Stimulated activated CD8-positive, alpha-beta memory T cell treated with anti-CD3 and anti-CD28 coated beads, Interleukin-7, amount 100 ng/mL, for 1 hour (primary cell): ENCODE data around the gene DHX34.
"Not testable (repeated sequence)": the region's sequence is repeated elsewhere in the genome, so short reads cannot be mapped to it uniquely, and the experiment has no call there.

Experiments
- DNase-seq, 2 donors: peaks; one replicate each; pipeline ENCODE4 v3.0.0-alpha.2; 2020; ENCODE audit warnings: low read depth in 2 of 2

DHX34 gene

DNA sequence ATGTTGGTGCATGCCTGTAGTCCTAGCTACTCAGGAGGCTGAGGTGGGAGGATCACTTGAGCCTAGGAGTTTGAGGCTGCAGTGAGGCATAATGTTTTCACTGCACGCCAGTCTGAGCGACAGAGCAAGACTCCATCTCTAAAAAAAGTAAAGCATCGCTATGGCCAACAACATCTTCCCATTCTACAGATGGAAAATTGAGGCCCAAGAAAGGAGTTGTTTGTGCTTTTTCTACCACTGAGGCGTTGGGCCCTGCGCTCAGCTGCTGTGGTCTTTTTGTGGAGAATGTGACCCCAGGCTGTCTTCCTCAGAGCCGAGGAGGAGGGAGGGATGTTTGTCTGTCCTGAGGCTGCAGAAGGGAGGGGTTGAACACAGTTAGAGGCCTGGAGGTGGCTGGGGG, 17.6 kb upstream of the DHX34 start:
- no peak for DNase-seq

DNA sequence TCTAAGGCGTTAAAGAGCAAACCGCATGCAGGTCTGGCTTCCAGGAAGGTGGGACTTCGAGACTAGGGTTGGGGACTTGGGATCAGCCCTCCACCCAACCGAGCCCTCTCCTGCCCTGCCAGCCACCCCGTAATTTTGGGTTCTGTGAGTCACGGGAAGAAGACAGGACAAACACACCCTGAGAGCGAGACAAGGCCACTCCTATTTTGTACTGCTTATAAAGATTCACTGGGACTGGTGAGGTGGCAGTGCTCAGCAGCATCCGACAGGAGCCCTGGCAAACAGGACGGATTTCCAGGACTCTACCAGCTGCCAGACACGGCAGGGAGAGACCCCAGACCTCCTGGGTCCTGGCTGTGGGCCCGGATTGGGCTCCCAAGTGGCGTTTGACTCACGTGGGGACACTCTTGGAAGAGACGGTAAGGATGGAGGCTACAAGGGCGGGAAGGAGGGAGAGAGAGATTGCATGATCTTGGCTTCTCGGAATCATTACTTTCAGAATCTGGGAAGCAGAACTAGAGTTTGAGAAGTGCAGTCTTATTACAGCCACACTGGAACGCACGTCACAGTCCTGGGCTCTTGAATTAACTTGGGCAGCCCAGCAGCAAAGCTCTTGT, 17.1 kb upstream of the DHX34 start, which contains the start of gene C5AR2:
Gene C5AR2 (plus strand): TSS at position 245 of the 617 bp plus-strand sequence. CDS start 8,625 bp downstream, outside the sequence.
- no peak for DNase-seq

DNA sequence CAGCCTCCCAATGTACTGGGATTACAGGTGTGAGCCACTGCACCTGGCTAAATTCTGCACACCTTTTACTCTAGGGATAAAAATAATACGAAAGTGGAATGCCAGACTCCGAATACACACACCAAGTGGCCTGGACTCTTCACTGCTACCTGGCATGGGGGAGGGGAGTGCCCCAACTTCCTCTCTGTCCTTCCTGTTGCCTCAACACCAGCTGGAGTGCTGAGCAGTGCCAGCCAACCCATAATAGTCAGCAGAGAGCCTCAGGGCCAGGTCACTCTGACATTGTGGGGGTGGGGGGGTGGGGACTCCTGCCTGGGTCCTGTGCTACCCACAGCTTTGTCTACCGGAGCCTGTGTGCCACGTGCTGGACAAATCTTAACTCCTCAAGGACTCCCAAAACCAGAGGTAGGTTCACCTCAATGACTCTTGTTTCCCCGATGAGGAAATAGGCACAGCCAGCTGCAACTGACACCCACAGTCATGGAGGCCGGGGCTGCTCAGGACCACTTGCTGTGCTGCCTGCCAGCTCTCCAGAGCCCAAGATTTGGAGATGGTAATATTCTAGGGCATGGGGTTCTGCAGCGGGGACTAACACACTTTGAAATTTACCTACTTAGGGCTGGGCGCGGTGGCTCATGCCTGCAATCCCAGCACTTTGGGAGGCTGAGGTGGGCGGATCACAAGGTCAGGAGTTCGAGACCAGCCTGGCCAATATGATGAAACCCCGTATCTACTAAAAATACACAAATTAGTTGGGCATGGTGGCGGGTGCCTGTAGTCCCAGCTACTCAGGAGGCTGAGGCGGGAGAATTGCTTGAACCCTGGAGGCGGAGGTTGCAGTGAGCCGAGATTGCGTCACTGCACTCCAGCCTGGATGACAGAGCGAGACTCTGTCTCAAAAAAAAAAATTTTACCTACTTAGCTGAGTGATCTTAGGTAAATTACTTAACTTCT, 12.1 kb upstream of the DHX34 start:
- not testable (repeated sequence) for DNase-seq

DNA sequence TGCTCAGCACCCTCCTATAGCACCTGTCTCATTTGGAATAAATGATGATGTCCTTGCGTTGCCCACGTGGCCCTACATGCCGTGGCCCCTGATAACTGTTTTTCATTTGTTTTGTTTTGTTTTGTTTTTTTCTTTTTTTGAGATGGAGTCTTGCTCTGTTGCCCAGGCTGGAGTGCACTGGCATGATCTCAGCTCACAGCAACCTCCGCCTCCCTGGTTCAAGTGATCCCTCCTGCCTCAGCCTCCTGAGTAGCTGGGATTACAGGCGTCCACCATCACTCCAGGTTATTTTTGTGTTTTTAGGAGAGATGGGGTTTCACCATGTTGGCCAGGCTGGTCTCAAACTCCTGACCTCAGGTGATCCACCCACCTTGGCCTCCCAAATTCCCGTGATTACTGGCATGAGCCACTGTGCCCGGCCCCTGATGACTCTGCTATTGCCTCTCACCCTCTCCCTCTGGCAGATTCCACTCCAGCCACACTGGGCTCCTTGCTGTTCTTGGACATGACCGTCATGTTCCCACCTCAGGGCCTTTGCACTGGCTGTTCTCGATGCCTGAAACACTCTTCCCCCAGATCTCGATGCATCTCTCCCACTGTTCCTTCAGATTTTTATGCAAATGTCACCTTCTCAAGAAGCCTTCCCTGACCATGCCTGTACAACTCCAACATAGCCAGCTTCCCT, 9.8 kb upstream of the DHX34 start:
- DNase-seq: no peak

DNA sequence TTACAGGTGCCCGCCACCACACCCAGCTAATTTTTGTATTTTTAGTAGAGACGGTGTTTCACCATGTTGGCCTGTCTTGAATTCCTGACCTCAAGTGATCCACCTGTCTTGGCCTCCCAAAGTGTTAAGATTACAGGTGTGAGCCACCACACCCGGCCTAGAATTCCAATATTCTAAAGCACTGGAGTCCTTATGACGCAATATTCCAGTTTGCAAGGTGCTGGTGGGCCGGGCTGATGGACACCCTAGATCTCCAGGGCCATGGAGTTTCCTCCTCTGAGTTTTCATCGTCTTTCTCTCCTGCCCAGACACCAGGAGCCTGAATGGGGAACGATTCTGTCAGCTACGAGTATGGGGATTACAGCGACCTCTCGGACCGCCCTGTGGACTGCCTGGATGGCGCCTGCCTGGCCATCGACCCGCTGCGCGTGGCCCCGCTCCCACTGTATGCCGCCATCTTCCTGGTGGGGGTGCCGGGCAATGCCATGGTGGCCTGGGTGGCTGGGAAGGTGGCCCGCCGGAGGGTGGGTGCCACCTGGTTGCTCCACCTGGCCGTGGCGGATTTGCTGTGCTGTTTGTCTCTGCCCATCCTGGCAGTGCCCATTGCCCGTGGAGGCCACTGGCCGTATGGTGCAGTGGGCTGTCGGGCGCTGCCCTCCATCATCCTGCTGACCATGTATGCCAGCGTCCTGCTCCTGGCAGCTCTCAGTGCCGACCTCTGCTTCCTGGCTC, 8.5 kb upstream of the DHX34 start:
- no peak for DNase-seq

DNA sequence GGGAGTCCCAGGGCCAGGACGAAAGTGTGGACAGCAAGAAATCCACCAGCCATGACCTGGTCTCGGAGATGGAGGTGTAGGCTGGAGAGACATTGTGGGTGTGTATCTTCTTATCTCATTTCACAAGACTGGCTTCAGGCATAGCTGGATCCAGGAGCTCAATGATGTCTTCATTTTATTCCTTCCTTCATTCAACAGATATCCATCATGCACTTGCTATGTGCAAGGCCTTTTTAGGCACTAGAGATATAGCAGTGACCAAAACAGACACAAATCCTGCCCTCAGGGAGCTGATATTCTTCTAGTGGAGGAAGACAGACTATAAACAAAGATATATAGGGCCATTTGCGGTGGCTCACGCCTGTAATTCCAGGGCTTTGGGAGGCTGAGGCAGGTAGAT, 7.4 kb upstream of the DHX34 start:
- no peak for DNase-seq

DNA sequence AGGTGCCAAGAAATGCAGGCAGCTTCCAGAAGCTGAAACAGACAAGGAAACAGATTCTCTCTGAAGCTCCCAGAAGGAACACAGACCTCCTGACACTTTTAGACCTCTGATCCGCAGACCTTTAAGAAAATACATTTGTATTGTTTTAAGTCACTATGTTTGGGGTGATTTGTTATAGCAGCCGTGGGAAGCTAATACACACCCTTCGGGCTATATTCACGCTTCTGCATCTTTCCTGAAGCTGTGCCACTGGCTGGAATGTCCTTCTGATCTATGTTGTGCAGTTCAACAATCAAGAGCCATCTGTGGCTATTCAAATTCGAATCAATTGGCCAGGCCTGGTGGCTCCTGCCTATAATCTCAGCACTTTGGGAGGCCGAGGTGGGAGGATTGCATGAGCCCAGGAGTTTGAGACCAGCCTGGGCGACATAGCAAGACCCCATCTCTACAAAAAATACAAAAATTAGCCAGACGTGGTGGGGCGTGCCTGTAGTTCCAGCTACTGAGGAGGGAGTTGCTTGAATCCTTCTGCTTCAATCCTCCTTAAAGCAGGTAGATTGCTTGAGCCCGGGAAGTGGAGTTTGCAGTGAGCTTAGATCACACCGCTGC, 5.8 kb upstream of the DHX34 start:
- no peak for DNase-seq

DNA sequence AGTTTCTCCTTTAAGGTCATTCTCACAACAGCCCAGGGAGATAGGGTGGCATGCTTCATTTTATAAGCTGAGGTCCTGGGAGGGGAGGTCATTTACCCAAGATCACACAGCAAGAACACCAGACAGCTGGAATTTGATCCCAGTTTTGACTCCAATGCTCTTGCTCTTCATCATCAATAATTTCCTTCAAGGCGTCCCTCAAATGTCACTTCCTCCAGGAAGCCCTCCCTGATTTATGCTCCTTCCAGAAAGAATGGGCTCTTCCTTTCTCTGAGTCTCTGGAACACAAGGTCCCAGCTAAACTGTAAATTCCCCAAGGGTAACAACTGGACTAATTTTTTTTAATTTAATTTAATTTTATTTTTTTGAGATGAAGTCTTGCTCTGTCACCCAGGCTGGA, 4.7 kb upstream of the DHX34 start:
- no peak for DNase-seq

DNA sequence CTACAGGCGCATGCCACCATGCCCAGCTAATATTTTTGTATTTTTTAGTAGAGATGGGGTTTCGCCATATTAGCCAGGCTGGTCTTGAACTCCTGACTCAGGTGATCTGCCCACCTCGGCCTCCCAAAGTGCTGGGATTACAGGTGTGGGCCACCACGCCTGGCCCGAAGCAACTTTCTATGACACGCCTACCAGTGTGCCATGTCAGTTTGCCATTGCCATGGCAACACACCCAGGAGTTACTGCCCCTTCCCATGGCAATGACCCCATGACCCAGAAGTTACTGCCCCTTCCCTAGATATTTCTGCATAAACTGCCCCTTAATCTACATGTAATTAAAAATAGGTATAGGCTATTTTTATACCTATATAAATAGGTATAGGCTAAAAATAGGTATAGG, 3.1 kb upstream of the DHX34 start:
- not testable (repeated sequence) for DNase-seq

DNA sequence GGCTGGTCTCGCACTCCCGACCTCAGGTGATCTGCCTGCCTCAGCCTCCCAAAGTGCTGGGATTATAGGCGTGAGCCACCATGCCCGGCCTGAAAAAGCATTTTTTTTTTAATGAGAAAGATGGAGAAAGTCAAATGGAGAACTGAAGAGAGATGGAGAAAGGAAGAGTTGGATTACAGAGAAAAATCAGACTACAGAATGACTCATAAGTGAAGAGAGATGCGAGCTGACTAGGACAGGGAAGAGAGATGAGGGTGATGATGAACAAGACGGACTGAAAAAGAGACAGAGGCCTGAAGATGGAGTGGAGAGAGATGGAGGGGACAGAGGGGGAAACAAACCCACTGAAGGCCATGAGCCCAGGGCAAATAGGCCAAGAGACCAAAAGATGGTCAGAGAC, 1.5 kb downstream of the DHX34 start:
- DNase-seq: no peak

DNA sequence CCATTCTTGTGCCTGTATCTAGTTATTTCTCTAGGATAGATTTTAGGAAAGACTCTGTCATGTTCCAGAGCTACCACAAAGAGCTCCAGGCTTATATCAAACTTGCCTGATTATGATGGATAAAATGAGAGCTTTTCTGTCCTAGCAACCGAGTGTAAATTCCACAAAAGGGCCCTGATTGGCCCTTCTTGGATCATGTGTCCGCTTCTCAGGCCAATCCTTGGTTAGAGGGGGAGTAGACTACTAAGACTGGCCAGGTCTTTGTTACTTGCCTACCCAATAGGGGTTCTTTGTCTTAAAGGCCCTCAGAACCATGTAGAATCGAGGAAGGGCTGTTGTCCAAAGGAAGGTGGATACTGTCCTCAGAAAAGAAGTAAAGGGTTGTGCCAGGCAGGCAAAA, 2.4 kb downstream of the DHX34 start:
- no peak for DNase-seq

DNA sequence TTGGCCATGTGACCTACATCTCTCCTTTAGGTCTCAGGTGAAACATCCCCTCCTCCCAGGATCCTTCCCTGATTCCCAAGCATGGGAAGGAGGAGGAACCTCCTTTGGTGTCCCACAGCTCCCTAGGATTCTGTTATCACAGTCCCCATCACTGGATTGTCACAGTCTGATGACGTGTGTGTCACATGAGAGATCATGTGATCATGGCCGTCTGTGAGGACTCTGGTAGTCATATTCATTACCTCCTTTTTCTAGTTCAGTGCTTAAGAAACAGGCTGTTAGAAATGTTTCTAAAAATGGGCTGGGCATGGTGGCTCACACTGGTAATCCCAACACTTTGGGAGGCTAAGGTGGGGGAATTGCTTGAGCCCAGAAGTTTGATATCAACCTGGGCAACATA, 3.0 kb downstream of the DHX34 start:
- no peak for DNase-seq

DNA sequence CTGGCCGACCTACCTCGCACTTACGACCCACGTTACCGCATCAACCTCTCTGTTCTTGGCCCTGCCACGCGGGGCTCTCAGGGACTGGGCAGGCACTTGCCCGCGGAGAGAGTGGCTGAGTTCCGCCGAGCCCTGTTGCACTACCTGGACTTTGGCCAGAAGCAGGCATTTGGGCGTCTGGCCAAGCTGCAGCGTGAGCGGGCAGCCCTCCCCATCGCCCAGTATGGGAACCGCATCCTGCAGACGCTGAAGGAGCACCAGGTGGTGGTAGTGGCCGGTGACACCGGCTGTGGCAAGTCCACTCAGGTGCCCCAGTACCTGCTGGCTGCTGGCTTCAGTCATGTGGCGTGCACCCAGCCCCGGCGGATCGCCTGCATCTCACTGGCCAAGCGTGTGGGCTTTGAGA, 4.2 kb downstream of the DHX34 start:
- no peak for DNase-seq

DNA sequence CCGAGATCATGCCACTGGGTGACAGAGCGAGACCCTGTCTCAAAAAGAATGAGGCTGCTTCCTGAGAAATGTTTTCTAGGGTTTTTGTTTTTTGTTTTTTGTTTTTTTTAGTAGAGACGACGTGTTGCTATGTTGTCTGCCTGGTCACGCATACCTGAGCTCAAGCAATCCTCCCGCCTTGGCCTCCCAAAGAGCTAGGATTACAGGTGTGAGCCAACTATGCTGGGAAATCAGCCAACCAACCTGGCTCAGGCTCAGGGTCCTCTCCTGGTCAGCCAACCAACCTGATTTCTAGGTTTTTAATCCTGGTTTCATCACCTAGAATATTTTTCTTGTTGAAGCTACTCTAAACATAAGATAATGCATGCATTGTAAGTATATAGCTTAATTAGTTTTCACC, 7.8 kb downstream of the DHX34 start:
- DNase-seq: no peak

DNA sequence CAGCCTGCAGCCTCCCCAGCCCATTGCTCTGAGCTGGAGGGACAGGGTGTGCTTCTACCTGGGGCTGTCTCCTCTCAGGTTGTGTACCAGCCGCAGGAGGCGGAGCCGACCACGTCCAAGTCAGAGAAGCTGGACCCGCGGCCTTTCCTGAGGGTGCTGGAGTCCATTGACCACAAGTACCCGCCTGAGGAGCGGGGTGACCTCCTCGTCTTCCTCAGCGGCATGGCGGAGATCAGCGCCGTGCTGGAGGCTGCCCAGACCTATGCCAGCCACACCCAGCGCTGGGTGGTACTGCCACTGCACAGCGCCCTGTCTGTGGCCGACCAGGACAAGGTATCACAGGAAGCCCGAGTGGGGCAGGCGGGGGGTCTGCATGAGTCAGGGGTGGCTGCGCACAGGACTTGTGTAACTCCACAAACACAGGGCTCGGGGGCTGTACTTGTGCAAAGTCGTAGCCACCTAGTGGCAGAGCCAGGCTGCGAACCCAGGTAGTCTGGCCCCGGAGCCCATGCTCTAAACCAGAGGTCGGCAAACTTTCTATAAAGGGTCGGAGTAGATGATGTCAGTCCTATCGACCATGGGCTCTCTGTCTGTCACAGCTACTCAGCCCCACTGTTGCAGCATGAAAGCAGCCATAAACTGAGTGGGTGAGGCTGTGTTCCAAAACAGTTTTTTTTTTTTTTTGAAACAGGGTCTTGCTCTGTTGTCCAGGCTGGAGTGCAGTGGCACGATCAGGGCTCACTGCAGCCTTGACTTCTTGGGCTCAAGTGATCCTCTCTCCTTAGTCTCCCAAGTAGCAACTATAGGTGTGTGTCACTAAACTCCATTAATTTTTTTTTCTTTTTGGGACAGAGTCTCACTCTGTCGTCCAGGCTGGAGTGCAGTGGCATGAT, 8.9 kb downstream of the DHX34 start:
- no peak for DNase-seq

DNA sequence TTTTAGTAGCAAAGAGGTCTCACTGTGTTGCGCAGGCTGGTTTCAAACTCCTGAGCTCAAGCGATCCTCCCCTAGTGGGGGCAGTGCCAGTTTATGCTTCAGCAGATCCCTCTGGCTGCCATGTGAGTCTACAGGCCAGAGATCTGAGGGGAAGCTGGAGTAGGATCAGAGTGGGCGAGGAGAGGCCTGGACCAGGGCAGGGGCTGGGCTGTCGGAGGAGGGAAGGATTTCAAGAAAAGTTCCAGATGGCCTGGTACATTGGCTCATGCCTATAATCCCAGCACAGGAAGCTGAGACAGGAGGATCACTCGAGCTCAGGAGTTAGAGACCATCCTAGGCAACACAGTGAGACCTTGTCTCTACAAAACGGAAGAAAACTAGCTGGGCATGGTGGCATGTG, 9.8 kb downstream of the DHX34 start:
- DNase-seq: no peak

DNA sequence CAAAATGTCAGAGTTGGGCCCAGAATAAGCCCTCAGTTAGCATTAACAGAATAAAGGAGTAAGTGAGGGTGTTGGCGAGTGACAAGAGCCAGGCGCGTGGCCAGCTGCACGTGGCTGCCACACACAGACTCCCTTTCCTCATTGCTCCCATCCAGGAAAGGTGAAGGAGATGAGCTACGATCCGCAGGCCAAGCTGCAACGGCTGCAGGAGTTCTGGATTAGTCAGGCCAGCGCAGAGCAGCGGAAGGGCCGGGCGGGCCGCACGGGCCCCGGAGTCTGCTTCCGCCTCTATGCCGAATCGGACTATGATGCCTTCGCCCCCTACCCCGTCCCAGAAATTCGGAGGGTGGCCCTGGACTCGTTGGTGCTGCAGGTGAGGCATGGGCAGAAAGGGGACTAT, 13.2 kb downstream of the DHX34 start:
- DNase-seq: no peak

DNA sequence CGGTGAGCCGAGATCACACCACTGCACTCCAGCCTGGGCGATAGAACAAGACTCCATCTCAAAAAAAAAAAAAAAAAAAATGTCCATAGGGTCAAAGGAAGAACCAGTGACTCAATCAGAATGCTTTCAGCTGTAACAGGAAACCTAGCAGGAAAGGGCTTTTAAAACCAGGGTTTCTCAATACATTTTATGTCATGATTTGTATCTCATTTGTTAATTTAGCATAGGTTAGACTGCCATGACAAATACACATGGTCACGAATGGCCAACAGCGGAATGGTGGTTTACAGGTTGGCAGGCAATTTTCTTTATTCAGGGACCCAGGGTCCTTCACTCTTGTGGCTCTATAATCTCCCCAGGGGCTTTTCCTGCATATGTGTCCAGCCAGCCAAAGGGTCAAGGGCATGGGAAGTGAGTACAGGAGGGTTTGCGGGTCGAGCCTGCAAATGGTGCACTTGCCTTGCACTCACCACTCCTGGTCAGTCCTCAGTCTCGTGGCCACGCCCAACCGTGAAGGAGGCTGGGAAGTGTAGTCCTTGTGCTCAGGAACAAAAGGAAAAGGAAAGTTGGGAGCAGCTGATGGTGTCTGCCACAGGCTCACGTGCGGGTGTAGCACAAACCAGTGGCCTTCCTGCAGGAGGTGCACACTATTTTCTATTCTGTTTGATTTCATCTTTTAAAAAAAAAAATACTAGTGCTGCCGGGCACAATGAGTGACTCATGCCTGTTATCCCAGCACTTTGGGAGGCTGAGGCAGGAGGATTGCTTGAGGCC, 14.8 kb downstream of the DHX34 start:
- DNase-seq: no peak

DNA sequence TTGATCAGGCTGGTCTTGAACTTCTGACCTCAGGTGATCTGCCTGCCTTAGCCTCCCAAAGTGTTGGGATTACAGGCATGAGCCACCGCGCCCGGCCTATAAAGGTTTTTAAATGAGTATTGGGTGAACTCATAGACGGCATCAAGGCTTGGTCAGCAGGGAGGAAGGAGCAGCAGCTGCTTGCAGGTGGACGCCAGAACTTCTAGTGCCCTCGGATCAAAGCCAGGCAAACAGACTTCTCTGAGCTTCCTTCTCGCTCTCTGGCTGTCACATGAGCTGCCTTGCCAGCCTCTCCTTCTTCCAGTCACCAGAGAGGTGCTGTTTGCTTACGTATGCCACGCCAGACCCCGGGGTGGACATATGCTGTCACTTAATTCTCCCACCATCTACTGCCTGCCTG, 16.3 kb downstream of the DHX34 start:
- not testable (repeated sequence) for DNase-seq
